Right lobe of liver (tissue), 4 donors: ENCODE results near the gene MTSS2.

Experiments
- CTCF ChIP-seq, 4 donors: fragments of 200-600 bp in 3 of 4; fragments of 450-650 bp in 1 of 4; IDR thresholded peaks; one replicate each; pipeline versions ENCODE4 v1.5.1 to v1.8.0; 2016 to 2022; ENCODE audit warnings: antibody characterized with exemption in 4 of 4, mild to moderate bottlenecking in 2 of 4
- POLR2A ChIP-seq: fragments of 450-650 bp; IDR thresholded peaks from one replicate; pipeline ENCODE4 v1.6.1; 2017; ENCODE audit warnings: antibody characterized with exemption, mild to moderate bottlenecking
- donor health status: DM: no; HTN: no; CAD: no.
- donor health status: DM: no; HTN: no; CAD: no.
- donor health status: DM: no; HTN: yes; CAD: no.

GRCh38 chr16:70679671-70680494, 6.0 kb downstream of the MTSS2 start:
- TF ChIP-seq POLR2A (no peak), CTCF (IDR thresholded peaks at IDR 0.05) (peak; percentile 7 to 44 (median 29))
